ENCODE measurements around the gene LIMK1.

DNA sequence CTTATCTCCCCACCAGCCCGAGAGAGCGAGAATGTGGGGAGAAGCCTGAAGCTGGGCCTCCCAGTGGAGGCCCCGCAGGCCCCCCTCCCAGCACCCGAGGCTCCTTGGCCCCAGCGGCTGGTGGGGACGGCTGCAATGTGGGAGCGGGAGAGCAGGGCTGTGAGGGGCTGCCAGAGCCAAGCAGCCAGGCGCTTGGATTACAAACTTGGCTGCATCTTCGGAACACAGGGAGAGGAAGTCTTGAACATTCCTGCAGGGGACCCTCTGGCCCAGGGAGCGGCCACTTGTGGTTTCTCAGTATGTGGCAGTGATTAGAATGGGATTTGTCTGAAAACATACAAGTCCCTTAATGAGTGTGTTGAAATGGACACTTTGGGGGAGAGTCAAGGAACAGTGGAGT, 32.4 kb upstream of the LIMK1 start:
- TF ChIP-seq, protein P1, sequence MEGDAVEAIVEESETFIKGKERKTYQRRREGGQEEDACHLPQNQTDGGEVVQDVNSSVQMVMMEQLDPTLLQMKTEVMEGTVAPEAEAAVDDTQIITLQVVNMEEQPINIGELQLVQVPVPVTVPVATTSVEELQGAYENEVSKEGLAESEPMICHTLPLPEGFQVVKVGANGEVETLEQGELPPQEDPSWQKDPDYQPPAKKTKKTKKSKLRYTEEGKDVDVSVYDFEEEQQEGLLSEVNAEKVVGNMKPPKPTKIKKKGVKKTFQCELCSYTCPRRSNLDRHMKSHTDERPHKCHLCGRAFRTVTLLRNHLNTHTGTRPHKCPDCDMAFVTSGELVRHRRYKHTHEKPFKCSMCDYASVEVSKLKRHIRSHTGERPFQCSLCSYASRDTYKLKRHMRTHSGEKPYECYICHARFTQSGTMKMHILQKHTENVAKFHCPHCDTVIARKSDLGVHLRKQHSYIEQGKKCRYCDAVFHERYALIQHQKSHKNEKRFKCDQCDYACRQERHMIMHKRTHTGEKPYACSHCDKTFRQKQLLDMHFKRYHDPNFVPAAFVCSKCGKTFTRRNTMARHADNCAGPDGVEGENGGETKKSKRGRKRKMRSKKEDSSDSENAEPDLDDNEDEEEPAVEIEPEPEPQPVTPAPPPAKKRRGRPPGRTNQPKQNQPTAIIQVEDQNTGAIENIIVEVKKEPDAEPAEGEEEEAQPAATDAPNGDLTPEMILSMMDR (optimal IDR thresholded peaks at IDR 0.05 in 1 of 3, IDR thresholded peaks at IDR 0.05 in 1 of 3, conservative IDR thresholded peaks at IDR 0.05 in 1 of 3; ENCODE audit: extremely low read depth in 1 of 3, insufficient read depth in 2 of 3, low read length in 3 of 3) = no peak
- TF ChIP-seq EZH2 (IDR thresholded peaks at IDR 0.05; ENCODE audit: low read length) = no peak
